Endothelial cell of umbilical vein (primary cell): ENCODE measurements around the gene AFF1. TPM values are rescaled to one million over a fixed set of nuclear protein-coding genes. Genes with fewer than 3 reads are reported as not detected.

ENCODE experiments used
- BruUV-seq: library from RNA; stranded (reverse); fragments of 400-500 nt; replicated peaks from 2 replicates; lab custom pipeline; 2021; lab: Mats Ljungman, UMichigan
- CTCF ChIA-PET: fragments of 300-600, 350-600 bp; sonication (Branson Sonifier 250); formaldehyde crosslinking; loops from one replicate; lab custom pipeline; 2021; ENCODE audit warnings: antibody characterized with exemption, inconsistent platforms; lab: Charles Lee
- POLR2A ChIA-PET: fragments of 300-600, 350-600 bp; sonication (Branson Sonifier 250); formaldehyde crosslinking; loops from one replicate; lab custom pipeline; 2021; ENCODE audit warnings: antibody characterized with exemption, inconsistent platforms; lab: Charles Lee
- DNase-seq: peaks from one replicate; pipeline ENCODE4 v3.0.0-alpha.2; 2011; ENCODE audit warnings: low read depth, low spot score
- FAIRE-seq: peaks from 2 replicates; lab custom pipeline; 2011; peaks lifted over from hg19 to GRCh38; lab: Jason Lieb, UNC
- H2AFZ ChIP-seq: 2 replicates; pipeline ENCODE4 v1.6.0; 2012; ENCODE audit warnings: low read depth, low read length, control low read depth, inconsistent platforms
- H3K27ac ChIP-seq: 2 replicates; pipeline ENCODE4 v1.5.1; 2011; ENCODE audit warnings: low read depth, mild to moderate bottlenecking, control low read depth, low read length, moderate library complexity; ENCODE audit not compliant: insufficient read depth
- H3K27me3 ChIP-seq, 2 experiments: 2 replicates each; pipeline versions ENCODE4 v1.6.0 to v1.6.1; 2011; ENCODE audit warnings: low read length in 2 of 2, mixed read lengths in 1 of 2; ENCODE audit not compliant: control insufficient read depth in 2 of 2, insufficient read depth in 2 of 2
- H3K36me3 ChIP-seq, 2 experiments: 2 replicates in 1 of 2; 3 replicates in 1 of 2; pipeline ENCODE4 v1.5.1; 2011; ENCODE audit warnings: low read length in 2 of 2, mild to moderate bottlenecking in 1 of 2, moderate library complexity in 1 of 2; ENCODE audit not compliant: control insufficient read depth in 2 of 2, insufficient read depth in 2 of 2; ENCODE audit errors: extremely low read depth in 1 of 2
- H3K4me1 ChIP-seq: 3 replicates; pipeline ENCODE4 v1.5.1; 2011; ENCODE audit warnings: mild to moderate bottlenecking, low read length; ENCODE audit not compliant: control insufficient read depth, insufficient read depth; ENCODE audit errors: extremely low read depth
- H3K4me2 ChIP-seq: 2 replicates; pipeline ENCODE4 v1.6.1; 2011; ENCODE audit warnings: low read length, control low read depth, mixed read lengths; ENCODE audit not compliant: insufficient read depth
- H3K4me3 ChIP-seq, 3 experiments: fragments of 200-600 bp in 1 of 3; sonication (generic), shearing (Covaris generic) in 1 of 3; replicated peaks in 1 of 3; 2 replicates each; pipeline ENCODE4 v1.5.1; 2011 to 2016; ENCODE audit warnings: control low read depth in 3 of 3, low read length in 3 of 3, mild to moderate bottlenecking in 2 of 3, inconsistent platforms in 1 of 3, low read depth in 1 of 3, moderate library complexity in 1 of 3; ENCODE audit not compliant: insufficient read depth in 1 of 3
- H3K79me2 ChIP-seq: 2 replicates; pipeline ENCODE4 v1.6.0; 2012; ENCODE audit warnings: low read length, inconsistent platforms; ENCODE audit not compliant: control insufficient read depth, insufficient read depth
- H3K9ac ChIP-seq: replicated peaks from 2 replicates; pipeline ENCODE3; 2011; ENCODE audit warnings: low read length, control low read depth; ENCODE audit not compliant: insufficient read depth; ENCODE audit errors: extremely low read depth
- H3K9me1 ChIP-seq: replicated peaks from 3 replicates; pipeline ENCODE4 v1.6.0; 2011; ENCODE audit warnings: mild to moderate bottlenecking, low read length; ENCODE audit not compliant: control insufficient read depth, insufficient read depth; ENCODE audit errors: extremely low read depth
- H3K9me3 ChIP-seq: replicated peaks from 2 replicates; pipeline ENCODE4 v1.5.1; 2012; ENCODE audit warnings: low read length, inconsistent platforms; ENCODE audit not compliant: control insufficient read depth, insufficient read depth
- H4K20me1 ChIP-seq: replicated peaks from 2 replicates; pipeline ENCODE3; 2011; ENCODE audit warnings: mild to moderate bottlenecking, low read length; ENCODE audit not compliant: control insufficient read depth, insufficient read depth; ENCODE audit errors: extremely low read depth
- EZH2 ChIP-seq: IDR thresholded peaks from 2 replicates; pipeline ENCODE4 v1.6.1; 2012; ENCODE audit warnings: borderline replicate concordance, low read depth, mild to moderate bottlenecking, moderate library complexity, low read length, inconsistent platforms; ENCODE audit not compliant: severe bottlenecking
- FOS ChIP-seq: IDR thresholded peaks from 2 replicates; pipeline ENCODE4 v1.6.1; 2011; ENCODE audit warnings: mild to moderate bottlenecking, low read length, moderate library complexity, borderline replicate concordance; ENCODE audit not compliant: insufficient read depth
- GATA2 ChIP-seq: IDR thresholded peaks from 2 replicates; pipeline ENCODE4 v1.7.0; 2011; ENCODE audit warnings: low read depth, mild to moderate bottlenecking, moderate library complexity, mixed read lengths, low read length; ENCODE audit not compliant: insufficient read length, insufficient read depth
- MYC ChIP-seq: IDR thresholded peaks from one replicate; pipeline ENCODE4 v1.6.1; 2011; ENCODE audit warnings: mild to moderate bottlenecking, low read depth, low read length
- POLR2AphosphoS5 ChIP-seq: IDR thresholded peaks from 2 replicates; pipeline ENCODE4 v1.6.1; 2012; ENCODE audit warnings: low read depth, mild to moderate bottlenecking, control low read depth, low read length, moderate library complexity; ENCODE audit not compliant: insufficient read depth
- dilution Hi-C: fragments of 300-500 bp; cut with MboI; formaldehyde crosslinking; loops from one replicate; pipeline ENCODE4 v1.15.0; 2019; ENCODE audit warnings: low sequenced_read_pairs; ENCODE audit not compliant: extremely low pct_ligation_motif_present
- intact Hi-C: fragments of 100-400 bp; cut with micrococcal nuclease; formaldehyde crosslinking; loops from one replicate; pipeline ENCODE4 v1.10.0; 2022
- polyA plus RNA-seq, 4 experiments: library from polyadenylated mRNA; depleted of rRNA in 3 of 4; stranded (reverse) in 3 of 4; unstranded in 1 of 4; fragments of >200 nt; gene quantifications; 2 replicates each; pipeline versions ENCODE4 v1.2.1 to v1.2.3, GENCODE V29; 2011 to 2012; ENCODE audit warnings: missing spikeins in 1 of 4
- total RNA-seq: library from RNA; stranded (reverse); gene quantifications from 2 replicates; pipeline ENCODE4 v1.2.3, GENCODE V29; 2021
- TF ChIP-seq, protein P1 (sequence below): IDR thresholded peaks from 2 replicates; pipeline ENCODE4 v1.6.1; 2011; ENCODE audit not compliant: insufficient read depth, insufficient read length
- TF ChIP-seq, protein P2 (sequence below), 2 donors: IDR thresholded peaks; 1 replicate in 1 of 2; 2 replicates in 1 of 2; pipeline ENCODE4 v1.5.1; 2011; ENCODE audit warnings: low read length in 2 of 2, mild to moderate bottlenecking in 2 of 2, moderate library complexity in 2 of 2, control low read depth in 1 of 2, inconsistent platforms in 1 of 2, low read depth in 1 of 2; ENCODE audit not compliant: insufficient read depth in 1 of 2; ENCODE audit errors: extremely low read depth in 1 of 2

The AFF1 gene
- total and polyA plus RNA-seq, 2 donors (not counting 3 experiments of a cell fraction or from before 2014, with no cell fraction given): 26.2 to 106 TPM

DNA sequence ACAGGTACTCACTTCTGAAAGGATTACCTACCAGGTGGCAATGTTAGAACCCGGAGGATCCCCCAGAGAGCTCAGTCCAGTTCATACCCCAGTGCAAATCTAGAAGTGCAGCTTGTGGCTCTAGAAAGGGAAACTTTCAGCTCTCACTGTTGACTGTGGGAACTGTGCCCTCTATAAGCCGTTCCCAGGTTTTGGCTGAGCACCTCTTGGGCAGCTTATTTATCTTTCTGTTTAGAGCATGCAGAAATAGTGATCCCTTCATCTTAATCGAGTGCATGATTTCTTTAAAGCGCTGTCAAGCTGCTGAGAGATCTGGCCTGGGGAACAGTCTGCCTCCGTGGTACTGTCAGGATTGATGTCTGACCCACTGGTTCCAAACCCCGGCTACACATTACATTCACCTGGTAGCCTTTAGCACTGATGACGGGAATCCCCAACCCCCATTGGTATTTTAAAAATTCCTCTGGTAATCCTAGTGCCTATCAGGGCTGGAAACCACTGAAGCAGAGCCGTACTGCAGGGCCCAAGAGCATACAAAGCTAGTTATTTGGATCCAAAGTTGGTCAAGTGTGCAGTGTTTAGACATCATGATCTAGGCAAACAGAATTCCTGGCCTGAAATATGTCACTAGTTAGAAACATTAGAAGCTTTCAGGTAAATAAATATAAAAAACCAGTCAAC lies 182.4 kb downstream of the AFF1 start:
- H3K9me1 ChIP-seq: no peaks in the 10 kb centered on the region
- H4K20me1 ChIP-seq: no peaks in the 10 kb centered on the region
- DNase-seq (no peak), FAIRE-seq (no peak)
- H2AFZ ChIP-seq: no peak overlapping the region
- TF ChIP-seq GATA2: no peak
- TF ChIP-seq, protein P1, sequence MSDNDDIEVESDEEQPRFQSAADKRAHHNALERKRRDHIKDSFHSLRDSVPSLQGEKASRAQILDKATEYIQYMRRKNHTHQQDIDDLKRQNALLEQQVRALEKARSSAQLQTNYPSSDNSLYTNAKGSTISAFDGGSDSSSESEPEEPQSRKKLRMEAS: no peak
- TF ChIP-seq MYC: no peak
- no peak for TF ChIP-seq POLR2AphosphoS5
- TF ChIP-seq, protein P2, sequence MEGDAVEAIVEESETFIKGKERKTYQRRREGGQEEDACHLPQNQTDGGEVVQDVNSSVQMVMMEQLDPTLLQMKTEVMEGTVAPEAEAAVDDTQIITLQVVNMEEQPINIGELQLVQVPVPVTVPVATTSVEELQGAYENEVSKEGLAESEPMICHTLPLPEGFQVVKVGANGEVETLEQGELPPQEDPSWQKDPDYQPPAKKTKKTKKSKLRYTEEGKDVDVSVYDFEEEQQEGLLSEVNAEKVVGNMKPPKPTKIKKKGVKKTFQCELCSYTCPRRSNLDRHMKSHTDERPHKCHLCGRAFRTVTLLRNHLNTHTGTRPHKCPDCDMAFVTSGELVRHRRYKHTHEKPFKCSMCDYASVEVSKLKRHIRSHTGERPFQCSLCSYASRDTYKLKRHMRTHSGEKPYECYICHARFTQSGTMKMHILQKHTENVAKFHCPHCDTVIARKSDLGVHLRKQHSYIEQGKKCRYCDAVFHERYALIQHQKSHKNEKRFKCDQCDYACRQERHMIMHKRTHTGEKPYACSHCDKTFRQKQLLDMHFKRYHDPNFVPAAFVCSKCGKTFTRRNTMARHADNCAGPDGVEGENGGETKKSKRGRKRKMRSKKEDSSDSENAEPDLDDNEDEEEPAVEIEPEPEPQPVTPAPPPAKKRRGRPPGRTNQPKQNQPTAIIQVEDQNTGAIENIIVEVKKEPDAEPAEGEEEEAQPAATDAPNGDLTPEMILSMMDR (IDR thresholded peaks at IDR 0.05; ENCODE audit: extremely low read depth in 1 of 2, insufficient read depth in 1 of 2, low read depth in 1 of 2, low read length in 2 of 2): no peak
- TF ChIP-seq FOS: no peak
- TF ChIP-seq EZH2: no peak
- no peak overlapping the region for H3K4me2 ChIP-seq
- H3K9me3 ChIP-seq: no peaks in the 10 kb centered on the region
- no TSS peak for BruUV-seq
- no peak overlapping the region for H3K9ac ChIP-seq
- no peaks in the 10 kb centered on the region for H3K27me3 ChIP-seq
- H3K36me3 ChIP-seq: peaks cover 12 to 25% of the 10 kb centered on the region in 2 experiments
- peaks cover 8% of the 10 kb centered on the region for H3K79me2 ChIP-seq
- intact Hi-C loops: no loop called here
- ChIA-PET CTCF (interaction anchor here (1.2 to 5.7 kb wide), 4 partner anchors 9 to 194 kb away, joined by 3 to 40 read pairs (median 4); partner anchors contain the start of gene AFF1), POLR2A (no interaction called here)
- dilution Hi-C loops: loop anchor here (25.0 kb wide), 1 partner anchor 205 kb away; no protein-coding TSS in a partner anchor
- H3K27ac ChIP-seq: no peak overlapping the region
- no peak overlapping the region for H3K4me3 ChIP-seq
- H3K4me1 ChIP-seq: peaks cover 25% of the 10 kb centered on the region
